Neural cell (in vitro differentiated cells): ENCODE data around the gene STRA6.

Source experiments
- TAF1 ChIP-seq: IDR thresholded peaks from 2 replicates; pipeline ENCODE4 v1.6.1; 2012; ENCODE audit warnings: low read depth
- TF ChIP-seq, protein P1 (sequence below): fragments of 450-650 bp; IDR thresholded peaks from 2 replicates; pipeline ENCODE4 v1.5.1; 2014; ENCODE audit warnings: antibody characterized with exemption, mild to moderate bottlenecking, moderate library complexity; ENCODE audit not compliant: poor library complexity, severe bottlenecking

DNA sequence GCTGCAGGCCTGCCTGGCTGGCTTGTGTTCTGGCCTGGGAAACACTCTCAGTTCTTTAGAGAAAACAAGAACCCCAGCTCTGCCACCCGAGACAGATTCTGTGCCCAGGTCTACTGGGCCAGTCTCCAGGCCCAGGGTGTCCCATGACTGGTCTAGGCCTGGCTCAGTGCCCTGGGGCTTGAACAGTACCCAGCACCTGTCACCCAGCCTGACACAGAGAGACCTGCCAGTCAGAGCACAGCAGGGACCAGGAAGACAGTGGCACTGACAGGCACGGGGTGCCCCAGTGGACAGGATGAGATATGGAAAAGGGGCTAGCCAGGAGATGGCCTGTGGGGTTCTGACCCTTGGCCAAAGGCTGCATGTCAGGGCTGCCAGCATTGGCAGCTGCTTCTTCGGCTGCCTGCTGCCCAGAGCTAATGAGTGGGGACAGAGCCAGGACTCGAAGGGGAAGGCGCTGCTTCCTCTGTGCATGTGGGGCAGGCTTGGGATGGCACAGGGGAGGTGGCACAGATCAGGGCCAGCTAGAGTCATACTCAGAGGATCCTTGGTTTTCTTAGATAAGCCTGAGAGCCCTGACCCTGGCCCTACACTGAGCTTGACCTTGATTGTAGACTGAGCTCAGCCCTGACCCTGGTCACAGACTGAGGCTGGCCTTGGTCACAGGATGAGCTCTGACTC is 48.7 kb upstream of the STRA6 start:
- TF ChIP-seq TAF1 = no peak
- TF ChIP-seq, protein P1, sequence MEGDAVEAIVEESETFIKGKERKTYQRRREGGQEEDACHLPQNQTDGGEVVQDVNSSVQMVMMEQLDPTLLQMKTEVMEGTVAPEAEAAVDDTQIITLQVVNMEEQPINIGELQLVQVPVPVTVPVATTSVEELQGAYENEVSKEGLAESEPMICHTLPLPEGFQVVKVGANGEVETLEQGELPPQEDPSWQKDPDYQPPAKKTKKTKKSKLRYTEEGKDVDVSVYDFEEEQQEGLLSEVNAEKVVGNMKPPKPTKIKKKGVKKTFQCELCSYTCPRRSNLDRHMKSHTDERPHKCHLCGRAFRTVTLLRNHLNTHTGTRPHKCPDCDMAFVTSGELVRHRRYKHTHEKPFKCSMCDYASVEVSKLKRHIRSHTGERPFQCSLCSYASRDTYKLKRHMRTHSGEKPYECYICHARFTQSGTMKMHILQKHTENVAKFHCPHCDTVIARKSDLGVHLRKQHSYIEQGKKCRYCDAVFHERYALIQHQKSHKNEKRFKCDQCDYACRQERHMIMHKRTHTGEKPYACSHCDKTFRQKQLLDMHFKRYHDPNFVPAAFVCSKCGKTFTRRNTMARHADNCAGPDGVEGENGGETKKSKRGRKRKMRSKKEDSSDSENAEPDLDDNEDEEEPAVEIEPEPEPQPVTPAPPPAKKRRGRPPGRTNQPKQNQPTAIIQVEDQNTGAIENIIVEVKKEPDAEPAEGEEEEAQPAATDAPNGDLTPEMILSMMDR = no peak
